GM10248 (cell line): ENCODE results near the gene FGFR4.

Source experiments
- CTCF ChIA-PET: fragments of 300-600 bp; sonication (Branson Sonifier 250); formaldehyde crosslinking; extraction: SDS; loops from one replicate; lab custom pipeline; 2021; ENCODE audit warnings: antibody characterized with exemption; lab: Yijun Ruan, JAX
- POLR2A ChIA-PET: fragments of 350-650 bp; sonication (Branson Sonifier 250); formaldehyde crosslinking; extraction: SDS; loops from one replicate; lab custom pipeline; 2020; ENCODE audit warnings: antibody characterized with exemption; lab: Yijun Ruan, JAX
- DNase-seq: peaks from one replicate; pipeline ENCODE4 v3.0.0; 2012; ENCODE audit errors: extremely low spot score
- CTCF ChIP-seq: IDR thresholded peaks from 2 replicates; pipeline ENCODE4 v1.5.1; 2012; ENCODE audit warnings: mild to moderate bottlenecking, low read depth; ENCODE audit errors: extremely low read depth, missing control alignments, control extremely low read depth

The FGFR4 gene

DNA sequence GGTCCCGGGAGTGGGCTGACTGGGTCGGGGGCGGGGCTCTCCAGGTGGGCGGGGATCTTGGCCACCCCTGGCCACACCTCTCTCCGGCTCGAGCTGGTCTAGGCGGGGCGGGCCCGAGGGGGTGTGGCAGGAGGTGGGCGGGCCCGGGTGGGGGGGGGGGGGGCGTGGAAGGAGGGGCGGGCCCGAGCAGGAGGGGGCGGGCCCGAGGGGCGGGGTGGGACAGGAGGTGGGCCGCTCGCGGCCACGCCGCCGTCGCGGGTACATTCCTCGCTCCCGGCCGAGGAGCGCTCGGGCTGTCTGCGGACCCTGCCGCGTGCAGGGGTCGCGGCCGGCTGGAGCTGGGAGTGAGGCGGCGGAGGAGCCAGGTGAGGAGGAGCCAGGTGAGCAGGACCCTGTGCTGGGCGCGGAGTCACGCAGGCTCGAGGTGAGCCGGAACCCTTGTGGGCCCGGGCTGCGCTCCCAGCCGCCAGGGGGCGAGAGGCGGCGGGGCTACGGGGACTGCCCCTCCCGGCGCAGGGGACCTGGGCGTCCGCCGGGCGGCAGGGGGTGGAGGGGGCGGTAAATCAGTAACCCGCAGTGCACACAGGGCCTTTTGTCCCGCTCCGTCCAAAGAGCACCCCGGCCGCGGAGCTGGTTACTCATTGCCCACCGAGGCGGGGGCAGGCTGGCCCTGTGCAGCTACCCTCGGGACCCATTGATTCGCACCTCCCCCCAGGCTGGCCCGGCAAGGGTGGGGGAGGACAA lies at the start of gene FGFR4:
Gene FGFR4 (plus strand): TSS at position 262 of the 744 bp plus-strand sequence. CDS start 2,688 bp downstream, outside the sequence.
- CTCF ChIA-PET, result interaction anchor here (0.9 to 5.0 kb wide), 10 partner anchors 8 to 427 kb away, joined by 3 to 80 read pairs (median 6); no protein-coding TSS in a partner anchor
- peak; percentile 69 for TF ChIP-seq CTCF
- POLR2A ChIA-PET, result interaction anchor here (0.6 kb wide), 2 partner anchors 8 to 74 kb away, joined by 4 to 6 read pairs; no protein-coding TSS in a partner anchor
- peak; percentile 91 for DNase-seq

GRCh38 chr5:177036921-177037320 lies 49.8 kb upstream of the FGFR4 start:
- TF ChIP-seq CTCF, result no peak
- ChIA-PET POLR2A (interaction anchor here (0.7 kb wide), 1 partner anchor 33 kb away, joined by 3 read pairs; no protein-coding TSS in a partner anchor), CTCF (no interaction called here)
- DNase-seq, result no peak

DNA sequence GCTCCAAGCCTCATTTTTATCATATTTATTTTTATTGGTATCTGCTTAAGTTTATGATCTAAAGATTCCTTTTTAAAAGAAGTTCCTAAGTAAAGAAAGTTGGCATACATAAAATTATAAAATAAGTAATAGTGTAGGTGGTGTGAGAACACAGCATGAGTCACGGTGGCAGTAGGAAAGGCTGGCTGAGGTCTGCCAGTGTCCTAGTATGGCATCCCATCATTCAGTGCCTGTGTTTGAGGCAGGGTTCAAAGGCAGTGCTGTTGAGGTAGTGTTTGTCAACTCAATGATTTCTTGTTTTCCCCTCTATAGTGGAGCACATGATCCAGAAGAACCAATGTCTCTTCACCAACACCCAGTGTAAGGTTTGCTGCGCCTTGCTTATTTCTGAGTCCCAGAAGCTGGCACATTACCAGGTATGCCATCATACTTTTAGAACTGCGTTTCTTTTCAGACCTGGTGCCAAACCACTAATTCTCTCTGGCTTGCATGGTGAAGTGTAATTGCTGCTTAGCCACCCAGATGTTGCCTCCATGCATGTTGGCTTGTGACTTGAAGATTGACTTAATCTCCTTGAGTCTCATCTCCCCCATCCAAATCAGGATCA lies 45.8 kb upstream of the FGFR4 start:
- CTCF ChIA-PET, result interaction anchor here (1.0 kb wide), 1 partner anchor 31 kb away, joined by 4 read pairs; no protein-coding TSS in a partner anchor
- TF ChIP-seq CTCF, result no peak
- DNase-seq, result no peak
- POLR2A ChIA-PET, result no interaction called here

DNA sequence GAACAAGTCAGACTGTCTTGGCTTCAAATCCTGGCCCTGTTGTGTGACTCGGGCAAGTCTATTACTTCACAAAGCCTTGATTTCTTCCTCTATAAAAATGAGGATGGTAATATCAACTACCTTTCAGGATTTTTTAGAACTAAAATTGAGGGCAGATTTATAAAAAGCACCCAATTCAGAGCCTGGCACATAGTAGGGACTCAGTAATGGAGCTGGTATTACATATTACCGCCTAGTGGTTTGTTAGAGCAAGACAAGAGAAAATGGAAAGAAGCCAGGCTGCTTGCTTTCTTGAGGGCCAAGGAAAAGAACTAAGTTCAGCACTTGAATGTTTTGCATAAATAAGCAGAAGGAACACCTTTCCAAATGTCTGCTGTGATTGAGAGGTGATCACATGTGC lies 44.8 kb upstream of the FGFR4 start:
- ChIA-PET POLR2A (no interaction called here), CTCF (interaction anchor here (1.0 kb wide), 1 partner anchor 30 kb away, joined by 4 read pairs; no protein-coding TSS in a partner anchor)
- no peak for TF ChIP-seq CTCF
- DNase-seq, result no peak

- DNase-seq, result no peak
- no peak for TF ChIP-seq CTCF
- POLR2A ChIA-PET, result no interaction called here
- CTCF ChIA-PET, result interaction anchor here (0.9 to 2.1 kb wide), 2 partner anchors 28 to 29 kb away, joined by 3 to 19 read pairs; no protein-coding TSS in a partner anchor
Observed at GRCh38 chr5:177043114-177043513, 43.6 kb upstream of the FGFR4 start.

GRCh38 chr5:177043958-177044357 lies 42.8 kb upstream of the FGFR4 start:
- ChIA-PET CTCF (interaction anchor here (0.7 to 2.1 kb wide), 4 partner anchors 14 to 383 kb away, joined by 3 to 19 read pairs (median 3); no protein-coding TSS in a partner anchor), POLR2A (no interaction called here)
- DNase-seq, result no peak
- TF ChIP-seq CTCF, result no peak
